Measurements from ENCODE around the gene PPM1E. TPM values are rescaled to one million over a fixed set of nuclear protein-coding genes. Genes with fewer than 3 reads are reported as not detected.

Gene PPM1E
- total RNA-seq, 4 donors from 2014 or later = 0.19 to 0.48 (median 0.46) TPM; not detected in 1

GRCh38 chr17:59030811-59031210, 275.2 kb downstream of the PPM1E start:
- DNase-seq (ENCODE audit: low spot score) = no peak
- TF ChIP-seq CTCF (IDR thresholded peaks at IDR 0.05) = no peak
- ATAC-seq (ENCODE audit: low FRiP score) = no peak

Small RNAs within 50 kb of the gene (small RNA-seq; reads per million reads assigned to genes)
- gene AC025521.1 (not detected), gene RF00017 (not detected), gene RNU6-518P (not detected)

Other genes starting within 250 kb of the PPM1E start
- gene MTMR4, start 241.2 kb upstream of the PPM1E start, total RNA-seq = 10 to 100 TPM; 24.3 to 40.1 (median 32.3) TPM
- gene TEX14, start 63.8 kb upstream of the PPM1E start, total RNA-seq = 1 to 10 TPM in 1 of 4 donors, under 1 TPM in 3; 0.19 to 1.3 (median 0.39) TPM
- gene RAD51C, start 63.3 kb upstream of the PPM1E start, total RNA-seq = 10 to 100 TPM in 3 of 4 donors, 1 to 10 TPM in 1; 7.1 to 18.3 (median 15.7) TPM